ENCODE data around the gene TBCD. TPM values are rescaled to one million over a fixed set of nuclear protein-coding genes. Genes with fewer than 3 reads are reported as not detected.
A peak's percentile ranks its signal among the peaks of the same experiment; 100 is the strongest.

Gene TBCD
- total and polyA plus RNA-seq, 5 experiments from 2014 or later = 41.2 to 170 (median 91.9) TPM

GRCh38 chr17:82917699-82918345 lies 166.0 kb downstream of the TBCD start:
- H3K36me3 Mint-ChIP-seq = peaks cover 0 to 39% (median 4%) of the 10 kb centered on the region in 3 donors
- peak; percentile 57 to 82 for ATAC-seq
- POLR2A ChIA-PET = interaction anchor here (0.7 to 1.4 kb wide), 3 partner anchors 9 to 136 kb away, joined by 3 to 4 read pairs (median 3); no protein-coding TSS in a partner anchor
- peak in 7 of 10 donors; percentile 12 to 46 (median 33) for DNase-seq
- no peaks in the 10 kb centered on the region for H3K9me3 Mint-ChIP-seq
- no peaks in the 10 kb centered on the region for H3K27me3 Mint-ChIP-seq
- H3K4me1 Mint-ChIP-seq = peaks cover 0 to 26% (median 15%) of the 10 kb centered on the region in 4 donors
- H3K27ac Mint-ChIP-seq = peak overlapping the region in 4 of 10 donors; percentile 37 to 67 (median 62)
- H3K4me3 Mint-ChIP-seq = no peak overlapping the region

- no peaks in the 10 kb centered on the region for H3K27me3 Mint-ChIP-seq
These were observed 166.6 kb downstream of the TBCD start for GRCh38 chr17:82918508-82918907.

GRCh38 chr17:82920150-82920549 lies 168.3 kb downstream of the TBCD start:
- POLR2A ChIA-PET = no interaction called here
- Mint-ChIP-seq H3K4me3 (no peak overlapping the region), H3K36me3 (peaks cover 0 to 41% (median 4%) of the 10 kb centered on the region in 3 donors), H3K4me1 (peaks cover 0 to 19% (median 14%) of the 10 kb centered on the region in 4 donors), H3K27me3 (no peaks in the 10 kb centered on the region), H3K9me3 (no peaks in the 10 kb centered on the region), H3K27ac (peak overlapping the region in 1 of 10 donors; percentile 51)
- DNase-seq (no peak), ATAC-seq (no peak)

More at GRCh38 chr17:82918508-82918907, 166.6 kb downstream of the TBCD start:
- ATAC-seq = no peak
- Mint-ChIP-seq H3K4me3 (no peak overlapping the region), H3K27ac (no peak overlapping the region), H3K4me1 (peaks cover 0 to 28% (median 15%) of the 10 kb centered on the region in 4 donors), H3K9me3 (no peaks in the 10 kb centered on the region), H3K36me3 (peaks cover 0 to 44% (median 4%) of the 10 kb centered on the region in 3 donors)
- no peak for DNase-seq
- POLR2A ChIA-PET = no interaction called here

- Mint-ChIP-seq H3K36me3 (peaks cover 0 to 39% (median 4%) of the 10 kb centered on the region in 3 donors), H3K27ac (no peak overlapping the region), H3K9me3 (no peaks in the 10 kb centered on the region), H3K4me1 (peaks cover 0 to 13% (median 11%) of the 10 kb centered on the region in 4 donors), H3K27me3 (no peaks in the 10 kb centered on the region), H3K4me3 (no peak overlapping the region)
- POLR2A ChIA-PET = no interaction called here
- DNase-seq = peak in 1 of 10 donors; percentile 32
- no peak for ATAC-seq
These were observed 168.8 kb downstream of the TBCD start for GRCh38 chr17:82920715-82921114.

- peak in 1 of 10 donors; percentile 43 for DNase-seq
- POLR2A ChIA-PET = no interaction called here
- H3K4me1 Mint-ChIP-seq = peaks cover 0 to 8% (median 7%) of the 10 kb centered on the region in 4 donors
- no peaks in the 10 kb centered on the region for H3K27me3 Mint-ChIP-seq
- no peaks in the 10 kb centered on the region for H3K9me3 Mint-ChIP-seq
- no peak for ATAC-seq
- no peak overlapping the region for H3K27ac Mint-ChIP-seq
- H3K36me3 Mint-ChIP-seq = peaks cover 0 to 37% (median 4%) of the 10 kb centered on the region in 3 donors
- no peak overlapping the region for H3K4me3 Mint-ChIP-seq
These were observed 169.6 kb downstream of the TBCD start for GRCh38 chr17:82921426-82921825.

DNA sequence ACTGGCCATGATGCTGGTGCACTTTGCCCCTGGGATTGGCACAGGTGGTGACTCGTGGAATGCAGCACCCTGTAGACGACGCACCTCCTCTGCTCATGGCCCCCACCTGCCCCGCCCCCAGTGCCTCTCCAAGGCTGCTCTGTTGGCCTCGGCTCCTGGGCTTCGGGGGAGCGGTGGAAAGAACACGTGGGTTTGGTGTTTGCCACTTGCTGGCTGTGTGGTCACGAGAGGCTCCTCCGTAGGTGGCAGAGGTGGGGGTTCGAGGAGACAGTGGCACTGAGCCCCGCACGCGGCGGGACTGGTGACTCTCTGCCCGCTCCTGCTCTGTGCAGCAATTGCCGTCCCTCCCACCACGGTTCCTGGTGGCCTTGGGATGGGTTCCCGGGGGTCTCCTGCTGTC lies 170.8 kb downstream of the TBCD start:
- H3K27ac Mint-ChIP-seq = no peak overlapping the region
- peaks cover 0 to 40% (median 10%) of the 10 kb centered on the region in 3 donors for H3K36me3 Mint-ChIP-seq

DNA sequence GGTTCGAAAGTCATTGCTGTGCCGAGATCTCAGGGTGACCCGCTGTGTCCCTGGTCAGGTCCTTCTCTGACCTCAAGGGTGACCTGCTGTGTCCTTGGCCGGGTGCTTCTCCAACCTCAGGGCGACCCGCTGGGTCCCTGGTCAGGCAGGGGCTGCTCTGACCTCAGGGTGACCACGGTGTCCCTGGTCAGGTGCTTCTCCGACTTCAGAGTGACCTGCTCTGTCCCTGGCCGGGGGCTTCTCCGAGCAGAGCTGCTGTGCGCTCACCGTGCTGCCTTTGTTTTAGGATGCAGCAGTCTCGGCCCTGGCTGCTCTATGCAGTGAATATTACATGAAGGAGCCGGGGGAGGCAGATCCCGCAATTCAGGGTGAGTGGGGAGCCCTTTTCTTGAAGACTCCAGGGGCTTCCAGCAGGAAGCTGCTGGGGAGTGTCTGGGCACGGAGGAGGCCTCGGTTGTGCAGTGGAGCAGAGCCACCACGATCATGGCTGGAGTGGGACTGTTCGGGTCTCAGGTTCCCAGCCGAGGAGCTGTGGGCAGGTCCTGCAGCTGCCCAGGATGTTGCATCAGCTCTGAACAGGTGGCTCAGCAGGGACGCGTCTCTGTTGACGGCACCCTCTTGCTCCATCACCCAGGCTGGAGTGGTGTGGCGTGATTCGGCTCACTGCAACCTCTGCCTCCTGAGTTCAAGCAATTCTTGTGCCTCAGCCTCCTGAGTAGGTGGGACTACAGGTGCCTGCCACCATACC lies 171.7 kb downstream of the TBCD start:
- no peaks in the 10 kb centered on the region for H3K27me3 Mint-ChIP-seq
- peak in 1 of 10 donors; percentile 43 for DNase-seq
- no peak for ATAC-seq
- no peak overlapping the region for H3K4me3 Mint-ChIP-seq
- H3K4me1 Mint-ChIP-seq = peaks cover 0 to 6% (median under 1%) of the 10 kb centered on the region in 4 donors
- peaks cover 0 to 44% (median 10%) of the 10 kb centered on the region in 3 donors for H3K36me3 Mint-ChIP-seq
- peak overlapping the region in 1 of 10 donors; percentile 59 for H3K27ac Mint-ChIP-seq
- POLR2A ChIA-PET = no interaction called here
- H3K9me3 Mint-ChIP-seq = no peaks in the 10 kb centered on the region

More for the DNA sequence above, 170.8 kb downstream of the TBCD start:
- peak in 1 of 10 donors; percentile 35 for DNase-seq
- H3K4me1 Mint-ChIP-seq = peaks cover 0 to 7% (median 6%) of the 10 kb centered on the region in 4 donors
- no peaks in the 10 kb centered on the region for H3K9me3 Mint-ChIP-seq
- H3K4me3 Mint-ChIP-seq = no peak overlapping the region
- ATAC-seq = no peak
- H3K27me3 Mint-ChIP-seq = no peaks in the 10 kb centered on the region
- POLR2A ChIA-PET = no interaction called here

DNA sequence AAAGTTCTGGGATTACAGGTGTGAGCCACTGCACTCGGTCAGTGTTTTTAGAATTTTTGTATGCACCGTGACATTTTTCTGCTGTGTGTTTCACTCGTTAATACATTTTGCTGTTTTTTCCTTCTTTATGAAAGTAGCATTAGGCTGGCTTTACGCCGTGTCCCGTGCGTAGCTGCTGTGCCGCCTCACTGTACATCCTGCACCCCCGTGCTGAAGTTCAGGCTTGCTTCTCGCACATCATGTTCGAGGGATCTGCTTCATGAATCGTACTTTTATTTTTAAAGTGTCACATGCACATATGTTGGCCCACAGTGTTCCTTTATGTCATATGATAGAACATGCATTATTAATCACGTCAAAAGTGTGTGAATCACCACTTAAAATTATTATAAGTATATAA lies 172.3 kb downstream of the TBCD start:
- POLR2A ChIA-PET = no interaction called here
- Mint-ChIP-seq H3K4me1 (peaks cover 0 to 5% (median under 1%) of the 10 kb centered on the region in 4 donors), H3K36me3 (peaks cover 0 to 49% (median 10%) of the 10 kb centered on the region in 3 donors), H3K27ac (peak overlapping the region in 1 of 10 donors; percentile 40), H3K4me3 (no peak overlapping the region), H3K9me3 (no peaks in the 10 kb centered on the region), H3K27me3 (no peaks in the 10 kb centered on the region)
- peak in 1 of 10 donors; percentile 32 for DNase-seq
- no peak for ATAC-seq

GRCh38 chr17:82924812-82925211 lies 172.9 kb downstream of the TBCD start:
- Mint-ChIP-seq H3K9me3 (no peaks in the 10 kb centered on the region), H3K4me3 (no peak overlapping the region), H3K4me1 (peaks cover 0 to 2% (median under 1%) of the 10 kb centered on the region in 4 donors), H3K27ac (no peak overlapping the region), H3K27me3 (no peaks in the 10 kb centered on the region), H3K36me3 (peaks cover 0 to 47% (median 12%) of the 10 kb centered on the region in 3 donors)
- DNase-seq (peak in 1 of 10 donors; percentile 35), ATAC-seq (no peak)
- POLR2A ChIA-PET = no interaction called here

DNA sequence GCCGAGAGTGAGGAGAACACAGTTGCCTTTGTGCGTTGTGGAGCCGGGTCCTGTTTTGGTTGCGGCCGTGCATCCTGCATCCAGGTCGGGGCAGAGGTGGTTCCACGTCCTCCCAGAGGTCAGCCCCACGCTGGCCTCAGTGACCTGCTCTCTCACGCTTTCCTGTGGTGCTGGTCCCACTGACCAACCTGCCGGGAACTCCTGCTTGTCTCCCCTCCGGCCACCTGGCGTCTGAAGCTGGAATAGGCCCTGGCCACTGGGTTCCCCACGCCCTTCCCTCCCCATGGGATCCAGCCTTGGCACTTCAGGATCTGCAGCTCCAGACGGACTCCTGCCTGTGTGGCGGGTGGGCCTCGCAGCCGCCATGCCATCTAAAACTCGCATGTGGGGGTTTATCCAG lies 173.5 kb downstream of the TBCD start:
- Mint-ChIP-seq H3K4me1 (peaks cover 0 to 2% (median 0%) of the 10 kb centered on the region in 4 donors), H3K36me3 (peaks cover 0 to 45% (median 12%) of the 10 kb centered on the region in 3 donors), H3K27me3 (no peaks in the 10 kb centered on the region), H3K4me3 (no peak overlapping the region), H3K27ac (peak overlapping the region in 1 of 10 donors; percentile 65), H3K9me3 (no peaks in the 10 kb centered on the region)
- POLR2A ChIA-PET = interaction anchor here (0.6 kb wide), 1 partner anchor 9 kb away, joined by 4 read pairs; no protein-coding TSS in a partner anchor
- DNase-seq = peak in 1 of 10 donors; percentile 35
- no peak for ATAC-seq

- POLR2A ChIA-PET = no interaction called here
- no peak for ATAC-seq
- Mint-ChIP-seq H3K4me1 (peaks cover 0 to 2% (median 0%) of the 10 kb centered on the region in 4 donors), H3K36me3 (peaks cover 0 to 52% (median 19%) of the 10 kb centered on the region in 3 donors), H3K4me3 (no peak overlapping the region), H3K9me3 (no peaks in the 10 kb centered on the region), H3K27ac (no peak overlapping the region), H3K27me3 (no peaks in the 10 kb centered on the region)
- peak in 1 of 10 donors; percentile 40 for DNase-seq
These were observed 174.2 kb downstream of the TBCD start for GRCh38 chr17:82926081-82926480.

GRCh38 chr17:82926716-82927115 lies 174.9 kb downstream of the TBCD start:
- ATAC-seq = no peak
- peak in 1 of 10 donors; percentile 30 for DNase-seq
- Mint-ChIP-seq H3K27ac (no peak overlapping the region), H3K9me3 (no peaks in the 10 kb centered on the region), H3K27me3 (no peaks in the 10 kb centered on the region), H3K36me3 (peaks cover 0 to 53% (median 17%) of the 10 kb centered on the region in 3 donors), H3K4me1 (peaks cover 0 to 2% (median 0%) of the 10 kb centered on the region in 4 donors), H3K4me3 (no peak overlapping the region)
- POLR2A ChIA-PET = no interaction called here

- POLR2A ChIA-PET = no interaction called here
- peaks cover 0 to 53% (median 19%) of the 10 kb centered on the region in 3 donors for H3K36me3 Mint-ChIP-seq
- H3K4me3 Mint-ChIP-seq = no peak overlapping the region
- DNase-seq (peak in 1 of 10 donors; percentile 14), ATAC-seq (no peak)
- H3K27me3 Mint-ChIP-seq = no peaks in the 10 kb centered on the region
- H3K4me1 Mint-ChIP-seq = peaks cover 0 to 2% (median 0%) of the 10 kb centered on the region in 4 donors
- no peaks in the 10 kb centered on the region for H3K9me3 Mint-ChIP-seq
- H3K27ac Mint-ChIP-seq = no peak overlapping the region
These were observed 175.4 kb downstream of the TBCD start for GRCh38 chr17:82927311-82927660.
